ENCODE results near the gene SARDH.

The SARDH gene

DNA sequence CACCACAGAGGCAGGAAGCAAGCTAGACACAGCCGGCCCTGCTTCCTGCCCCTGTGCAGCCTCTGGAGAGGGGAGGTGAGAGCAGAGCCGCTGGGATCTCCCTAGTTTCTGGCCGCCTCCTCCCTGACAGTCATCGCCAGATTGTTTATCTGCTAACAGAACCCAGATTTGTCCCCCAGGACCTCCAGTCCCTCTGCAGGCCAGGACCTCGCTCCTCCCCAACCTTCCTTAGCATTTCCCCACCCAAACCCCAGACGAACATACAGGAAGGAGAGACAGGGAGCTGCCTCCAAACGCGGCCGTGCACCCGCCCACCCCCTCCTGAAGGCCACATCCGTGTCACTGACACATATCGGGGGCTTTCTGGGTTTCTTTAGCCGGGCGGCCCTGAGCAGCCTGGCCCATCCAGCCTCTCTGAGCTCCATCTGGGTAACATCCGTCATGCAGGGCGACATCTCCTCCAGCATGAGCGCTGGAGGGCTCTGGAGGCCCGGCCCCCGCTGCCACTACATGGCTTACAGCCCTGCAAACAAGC is 54.5 kb downstream of the SARDH start:
- TF ChIP-seq, protein P1, sequence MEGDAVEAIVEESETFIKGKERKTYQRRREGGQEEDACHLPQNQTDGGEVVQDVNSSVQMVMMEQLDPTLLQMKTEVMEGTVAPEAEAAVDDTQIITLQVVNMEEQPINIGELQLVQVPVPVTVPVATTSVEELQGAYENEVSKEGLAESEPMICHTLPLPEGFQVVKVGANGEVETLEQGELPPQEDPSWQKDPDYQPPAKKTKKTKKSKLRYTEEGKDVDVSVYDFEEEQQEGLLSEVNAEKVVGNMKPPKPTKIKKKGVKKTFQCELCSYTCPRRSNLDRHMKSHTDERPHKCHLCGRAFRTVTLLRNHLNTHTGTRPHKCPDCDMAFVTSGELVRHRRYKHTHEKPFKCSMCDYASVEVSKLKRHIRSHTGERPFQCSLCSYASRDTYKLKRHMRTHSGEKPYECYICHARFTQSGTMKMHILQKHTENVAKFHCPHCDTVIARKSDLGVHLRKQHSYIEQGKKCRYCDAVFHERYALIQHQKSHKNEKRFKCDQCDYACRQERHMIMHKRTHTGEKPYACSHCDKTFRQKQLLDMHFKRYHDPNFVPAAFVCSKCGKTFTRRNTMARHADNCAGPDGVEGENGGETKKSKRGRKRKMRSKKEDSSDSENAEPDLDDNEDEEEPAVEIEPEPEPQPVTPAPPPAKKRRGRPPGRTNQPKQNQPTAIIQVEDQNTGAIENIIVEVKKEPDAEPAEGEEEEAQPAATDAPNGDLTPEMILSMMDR (IDR thresholded peaks at IDR 0.05; ENCODE audit: insufficient read depth, low read depth, low read length, missing control alignments) = no peak
- H3K4me3 ChIP-seq (ENCODE audit: low read depth, low read length) = no peak overlapping the region
- DNase-seq (ENCODE audit: low read depth) = peak; percentile 15

DNA sequence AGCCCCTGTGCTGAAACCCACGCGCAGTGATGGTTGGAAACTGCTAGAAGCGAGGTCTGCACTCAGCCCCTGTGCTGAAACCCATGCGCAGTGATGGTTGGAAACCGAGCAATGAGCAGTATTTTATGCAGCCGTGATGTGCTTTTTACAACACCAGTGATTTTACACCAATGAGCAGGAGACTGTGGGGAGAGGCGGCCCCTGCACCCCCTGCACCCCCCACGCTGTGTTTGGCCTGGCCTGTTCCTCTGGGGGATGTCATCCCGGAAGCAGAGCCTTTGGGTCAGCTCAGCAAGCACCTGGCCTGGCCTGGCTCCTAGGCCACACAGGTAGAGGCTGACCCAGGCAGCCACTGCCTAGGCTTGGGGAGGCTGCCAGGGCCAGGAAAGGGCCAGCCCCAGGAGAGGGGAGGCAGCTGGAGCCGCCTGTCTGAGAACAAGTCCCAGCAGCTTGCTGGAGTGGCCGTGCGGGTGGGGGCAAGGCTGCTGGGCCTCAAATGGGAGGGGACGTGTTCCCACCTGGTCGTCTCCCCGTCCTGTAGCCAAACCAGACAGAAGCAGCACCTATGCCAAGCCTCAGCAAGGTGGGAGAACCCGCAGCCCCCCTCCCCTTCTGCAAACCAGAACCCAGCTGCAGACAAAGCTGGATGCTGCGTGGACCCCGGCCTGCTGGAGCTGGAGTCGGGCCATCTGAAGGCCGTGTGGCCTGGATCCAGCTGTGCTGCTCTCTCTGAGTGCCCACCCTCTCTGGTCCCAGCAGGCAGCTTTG is 55.1 kb downstream of the SARDH start:
- H3K4me3 ChIP-seq (ENCODE audit: low read depth, low read length) = no peak overlapping the region
- TF ChIP-seq, protein P1 (IDR thresholded peaks at IDR 0.05; ENCODE audit: insufficient read depth, low read depth, low read length, missing control alignments) = no peak
- no peak for DNase-seq (ENCODE audit: low read depth)

DNA sequence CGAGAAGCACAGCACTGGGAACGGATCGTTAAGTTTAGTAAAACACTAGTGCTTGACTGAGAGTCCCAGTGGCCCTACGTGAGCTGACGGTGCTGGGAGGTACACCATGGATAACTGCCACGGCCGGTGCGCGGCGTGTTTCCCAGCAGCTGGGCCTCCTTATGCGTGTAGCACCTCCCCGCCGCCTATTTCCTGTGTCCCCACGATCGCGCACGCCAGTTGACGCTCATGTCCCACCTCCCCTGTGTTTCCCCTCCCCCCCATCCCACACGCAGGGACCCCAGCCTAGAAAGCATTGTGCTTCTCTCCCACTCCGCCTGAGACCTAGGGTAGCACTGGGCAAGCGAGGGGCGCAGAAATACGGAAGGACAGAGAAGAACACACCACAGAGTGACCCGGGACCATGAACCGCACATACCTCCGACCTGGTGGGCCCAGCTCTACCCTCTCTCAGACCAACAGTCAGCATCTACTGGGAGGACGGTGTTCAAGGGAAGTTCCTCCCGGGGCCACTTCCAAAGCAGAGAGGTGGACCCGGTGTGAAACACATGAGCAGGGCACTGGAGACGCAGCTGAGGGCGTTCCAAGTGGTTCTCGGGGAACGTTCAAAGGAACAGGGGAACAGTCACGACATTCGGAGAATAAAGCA is 56.4 kb downstream of the SARDH start:
- H3K4me3 ChIP-seq (ENCODE audit: low read depth, low read length) = no peak overlapping the region
- no peak for DNase-seq (ENCODE audit: low read depth)
- TF ChIP-seq, protein P1 (IDR thresholded peaks at IDR 0.05; ENCODE audit: insufficient read depth, low read depth, low read length, missing control alignments) = no peak

DNA sequence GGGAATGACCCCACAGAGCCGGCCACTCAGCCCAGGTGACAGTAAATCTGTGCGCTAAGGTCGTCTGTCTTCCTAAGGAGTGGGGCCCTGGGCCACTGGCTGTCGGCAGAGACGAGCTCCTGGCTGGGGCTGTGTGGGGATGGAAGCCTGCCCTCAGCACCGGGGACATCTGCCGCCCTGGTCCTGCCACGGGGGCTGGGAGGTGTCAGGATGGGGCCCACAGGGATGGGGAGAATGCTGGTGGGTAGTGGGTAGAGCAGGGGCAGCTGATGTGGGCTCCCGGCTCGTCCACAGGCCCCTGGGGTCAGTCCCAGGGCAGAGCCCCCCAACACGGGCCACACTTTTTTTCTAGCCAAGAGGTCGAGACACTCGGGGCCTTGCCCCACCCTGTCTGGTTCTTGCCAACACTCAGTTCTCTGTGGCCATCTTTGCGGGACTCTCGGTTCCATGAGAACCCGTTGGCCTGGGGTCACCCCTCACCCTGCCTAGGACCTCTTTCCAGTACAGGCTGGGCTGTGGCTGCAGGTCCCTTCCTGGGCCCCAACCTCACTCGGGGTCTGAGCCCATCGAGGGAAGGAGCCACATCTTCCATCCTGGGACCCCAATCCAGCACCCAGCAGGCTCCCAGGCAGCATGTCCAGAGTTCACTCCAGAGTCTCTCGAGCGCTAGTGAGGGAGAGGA is 57.0 kb downstream of the SARDH start:
- no peak for DNase-seq (ENCODE audit: low read depth)

DNA sequence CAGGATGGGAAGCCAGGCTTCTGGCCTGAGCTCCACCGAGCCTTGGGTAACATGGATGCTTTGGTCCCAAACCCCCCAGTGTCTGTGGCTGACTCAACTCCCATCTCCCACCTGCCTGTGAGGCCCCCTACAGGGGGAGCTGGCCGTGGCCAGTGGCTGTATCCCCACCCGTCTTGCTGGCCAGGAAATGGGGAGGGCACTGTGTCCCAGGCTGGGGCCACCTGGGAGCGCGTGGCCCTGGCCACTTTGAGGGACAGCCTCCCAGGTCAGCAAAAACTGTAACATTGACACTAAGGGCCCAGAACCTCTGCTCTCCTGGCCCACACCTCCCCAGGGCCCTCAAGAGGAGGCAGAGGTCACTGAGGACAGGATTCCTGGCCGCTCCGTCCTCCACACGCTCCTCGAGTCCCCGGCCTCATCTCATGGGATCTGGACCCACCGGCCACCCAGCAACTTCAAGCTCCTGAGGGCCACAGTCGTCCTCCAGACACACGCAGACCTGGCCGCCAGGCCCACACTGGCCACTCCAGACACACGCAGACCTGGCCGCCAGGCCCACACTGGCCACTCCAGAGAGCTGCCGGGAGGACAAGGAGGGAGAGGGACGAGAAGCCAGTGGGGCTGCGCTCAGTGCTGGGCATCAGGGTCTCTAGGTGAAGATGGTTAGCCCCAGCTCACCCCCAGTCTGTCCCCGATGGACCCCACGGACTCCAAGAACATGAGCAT is 57.7 kb downstream of the SARDH start:
- no peak for DNase-seq (ENCODE audit: low read depth)
- H3K4me3 ChIP-seq (ENCODE audit: low read depth, low read length) = no peak overlapping the region
- TF ChIP-seq, protein P1 (IDR thresholded peaks at IDR 0.05; ENCODE audit: insufficient read depth, low read depth, low read length, missing control alignments) = no peak

More for the DNA sequence above, 57.0 kb downstream of the SARDH start:
- TF ChIP-seq, protein P1 (IDR thresholded peaks at IDR 0.05; ENCODE audit: insufficient read depth, low read depth, low read length, missing control alignments) = no peak
- H3K4me3 ChIP-seq (ENCODE audit: low read depth, low read length) = no peak overlapping the region

DNA sequence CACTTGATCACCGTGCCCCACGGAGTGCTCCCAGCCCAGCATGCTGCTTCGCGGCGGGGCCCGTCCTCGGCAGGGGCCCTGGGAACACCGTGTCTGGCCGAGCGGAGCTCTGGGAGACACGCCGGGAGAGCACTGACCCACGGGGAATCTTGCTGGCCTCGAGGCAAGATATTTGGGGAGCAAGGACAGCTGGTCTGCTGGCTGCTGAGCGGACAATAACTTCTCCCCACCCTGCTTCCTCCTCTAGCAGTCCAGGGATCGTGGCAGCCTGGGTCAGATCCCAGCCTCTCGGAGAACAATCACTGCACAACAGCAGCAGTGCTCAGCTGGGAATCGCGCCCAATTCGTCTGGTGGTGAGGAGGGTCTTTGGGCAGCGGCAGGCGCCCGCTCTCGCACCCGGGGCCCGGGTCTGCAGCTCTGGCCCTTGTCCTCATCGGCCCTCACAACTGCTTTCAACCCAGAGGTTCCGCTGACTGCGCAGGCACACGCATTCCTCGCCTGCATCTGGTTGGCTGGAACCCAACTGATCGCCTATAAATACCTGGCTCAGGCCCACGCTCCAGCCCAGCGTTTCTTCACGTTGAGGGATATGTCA is 58.6 kb downstream of the SARDH start:
- H3K4me3 ChIP-seq (ENCODE audit: low read depth, low read length) = no peak overlapping the region
- TF ChIP-seq, protein P1 (IDR thresholded peaks at IDR 0.05; ENCODE audit: insufficient read depth, low read depth, low read length, missing control alignments) = no peak
- no peak for DNase-seq (ENCODE audit: low read depth)

Data from GM12865 (cell line).